Activated CD8-positive, alpha-beta memory T cell treated with anti-CD3 and anti-CD28 coated beads for 24 hours (primary cell): ENCODE results near the gene TIMM29.
"Not testable (repeated sequence)": the region's sequence is repeated elsewhere in the genome, so short reads cannot be mapped to it uniquely, and the experiment has no call there.

ENCODE experiments used
- DNase-seq: peaks from one replicate; pipeline ENCODE4 v3.0.0-alpha.2; 2020

TIMM29 gene

DNA sequence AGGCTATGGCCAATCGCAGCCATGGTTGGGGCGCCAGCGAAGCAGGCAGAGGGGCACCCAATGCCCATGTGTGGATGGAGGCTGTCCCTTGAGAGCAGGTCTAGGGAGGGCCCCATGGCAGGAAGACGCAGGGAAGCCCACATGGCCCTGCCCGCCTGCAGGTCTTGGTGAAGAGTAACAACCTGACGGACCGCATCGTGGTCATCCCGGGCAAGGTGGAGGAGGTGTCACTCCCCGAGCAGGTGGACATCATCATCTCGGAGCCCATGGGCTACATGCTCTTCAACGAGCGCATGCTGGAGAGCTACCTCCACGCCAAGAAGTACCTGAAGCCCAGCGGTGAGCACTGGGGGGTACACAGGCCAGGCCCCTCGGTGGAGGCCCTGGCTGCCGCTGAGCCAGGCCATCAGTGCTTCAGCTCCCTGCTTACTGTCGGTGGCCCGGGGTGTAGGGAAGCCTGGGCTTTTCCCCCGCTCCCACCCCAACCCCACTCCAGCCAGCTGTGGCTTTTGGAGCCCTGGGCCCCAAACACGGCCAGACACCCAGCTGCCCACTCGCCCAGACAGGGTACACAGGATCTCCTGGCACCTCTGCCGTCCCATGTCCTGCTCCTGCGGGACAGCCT lies 14.8 kb upstream of the TIMM29 start:
- DNase-seq, result no peak

DNA sequence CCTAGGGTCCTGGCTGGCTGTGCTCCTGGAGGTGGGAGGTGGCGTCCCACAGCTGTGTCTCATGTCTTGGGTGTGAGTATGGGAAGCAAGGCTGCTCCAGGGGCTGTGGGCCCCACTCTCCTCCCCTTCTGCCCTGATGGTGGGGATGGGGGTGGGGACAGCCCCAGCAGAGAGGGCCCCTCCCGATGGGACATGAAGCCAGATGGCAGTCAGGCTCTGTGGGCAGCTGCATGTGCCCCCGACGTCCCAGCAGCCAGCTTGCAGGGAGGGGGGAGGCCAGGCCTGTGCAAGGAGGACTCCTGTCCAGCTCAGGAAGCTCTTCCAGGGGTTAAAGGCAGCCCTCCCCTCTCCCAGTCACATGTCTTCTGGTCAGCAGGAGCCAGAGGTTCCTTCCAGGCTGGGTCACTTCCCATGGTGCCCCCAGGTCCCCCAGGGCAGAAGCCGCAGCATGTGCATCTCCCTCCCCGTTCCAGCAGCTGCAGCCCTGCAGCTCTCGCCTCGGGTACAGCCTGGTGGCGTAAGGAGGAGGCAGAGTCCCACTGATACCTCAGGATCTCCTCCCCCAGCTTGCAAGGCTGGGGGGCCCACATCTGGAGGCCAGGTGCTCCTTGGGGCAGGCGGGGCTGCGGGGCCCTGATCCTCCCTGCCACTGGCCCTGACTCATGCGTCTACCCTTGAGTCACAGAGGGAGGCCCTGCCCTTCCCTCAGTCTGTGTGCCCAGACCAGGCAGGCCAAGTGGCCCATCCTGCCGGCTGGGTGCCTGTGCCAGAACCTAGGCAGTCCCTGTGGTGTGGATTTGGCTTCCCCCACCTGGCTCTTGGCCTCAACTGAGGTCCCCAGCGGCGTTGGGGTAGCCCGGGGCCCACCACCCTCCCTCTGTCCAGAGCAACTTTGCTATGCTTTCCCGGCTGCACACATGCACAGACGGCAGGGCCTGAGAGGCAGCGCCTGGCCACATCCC lies 13.2 kb upstream of the TIMM29 start:
- no peak for DNase-seq

DNA sequence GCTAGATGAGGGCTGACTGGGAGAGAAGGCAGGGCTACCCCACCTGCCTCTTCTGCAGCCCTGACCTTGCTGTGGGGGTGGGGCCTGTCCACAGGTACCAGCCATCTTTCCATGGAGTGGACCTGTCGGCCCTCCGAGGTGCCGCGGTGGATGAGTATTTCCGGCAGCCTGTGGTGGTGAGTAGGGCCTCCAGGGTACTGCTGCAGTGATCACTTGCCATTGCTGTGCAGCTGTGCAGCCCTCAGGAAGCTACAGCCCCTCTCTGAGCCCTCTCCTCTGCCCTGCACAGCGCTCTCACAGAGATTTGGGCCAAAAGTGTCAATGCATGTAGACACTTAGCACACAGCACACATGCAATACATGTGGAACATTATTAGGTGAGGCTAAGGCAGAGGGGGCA lies 12.0 kb upstream of the TIMM29 start:
- DNase-seq, result no peak

DNA sequence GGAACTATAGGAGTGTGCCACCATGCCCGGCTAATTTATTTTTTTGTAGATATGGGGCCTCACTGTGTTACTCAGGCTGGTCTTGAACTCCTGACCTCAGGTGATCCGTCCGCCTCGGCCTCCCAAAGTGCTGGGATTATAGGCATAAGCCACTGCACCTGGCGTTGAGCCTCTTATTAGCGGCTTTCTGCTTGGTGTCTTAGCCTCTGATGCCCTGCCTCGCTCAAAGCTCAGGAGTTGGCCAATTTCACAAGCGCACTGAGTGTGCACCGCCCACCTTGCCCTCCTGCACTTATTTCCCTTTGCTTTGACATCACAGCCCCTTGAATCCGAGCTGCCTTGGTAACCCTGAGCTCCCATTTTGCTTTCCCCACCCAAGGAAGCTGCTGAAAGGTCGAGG lies 10.3 kb upstream of the TIMM29 start:
- no peak for DNase-seq

DNA sequence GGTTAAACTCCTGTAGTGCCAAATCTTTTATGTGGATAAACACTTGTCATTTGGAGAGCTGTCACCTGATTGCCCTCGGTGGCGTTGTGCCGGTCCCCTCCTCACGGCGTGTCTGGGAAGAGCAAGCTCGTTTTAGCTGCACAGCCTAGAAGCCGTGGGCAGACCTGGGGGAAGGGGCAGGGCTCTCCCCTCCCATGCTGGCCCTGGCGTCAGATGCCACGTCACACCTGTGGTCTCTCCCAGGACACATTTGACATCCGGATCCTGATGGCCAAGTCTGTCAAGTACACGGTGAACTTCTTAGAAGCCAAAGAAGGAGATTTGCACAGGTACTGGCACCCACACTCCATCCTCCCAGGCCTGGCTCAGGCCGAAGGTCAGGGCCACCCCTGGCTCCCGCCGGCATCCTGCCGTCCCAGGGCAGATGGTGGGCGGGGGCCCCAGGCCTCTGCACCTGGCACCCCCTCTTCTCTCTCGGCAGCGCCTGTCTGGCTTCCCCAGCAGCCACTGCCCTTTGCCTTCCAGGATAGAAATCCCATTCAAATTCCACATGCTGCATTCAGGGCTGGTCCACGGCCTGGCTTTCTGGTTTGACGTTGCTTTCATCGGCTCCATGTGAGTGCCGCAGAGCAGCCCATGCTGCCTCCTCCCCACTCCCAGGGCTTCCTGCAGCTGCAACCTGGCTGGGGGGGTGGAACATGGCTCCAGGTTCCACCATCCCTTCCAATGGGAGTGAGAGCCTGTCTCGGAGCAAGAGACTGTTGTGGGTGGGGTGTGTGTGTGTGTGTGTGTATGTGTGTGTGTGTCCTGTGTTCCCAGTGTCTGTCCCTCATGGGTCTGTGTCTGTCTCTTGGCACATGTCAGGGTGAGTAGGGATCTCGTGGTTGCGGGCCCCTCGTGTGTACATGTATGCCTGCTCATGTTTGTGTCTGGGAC lies 9.0 kb upstream of the TIMM29 start:
- DNase-seq, result no peak

DNA sequence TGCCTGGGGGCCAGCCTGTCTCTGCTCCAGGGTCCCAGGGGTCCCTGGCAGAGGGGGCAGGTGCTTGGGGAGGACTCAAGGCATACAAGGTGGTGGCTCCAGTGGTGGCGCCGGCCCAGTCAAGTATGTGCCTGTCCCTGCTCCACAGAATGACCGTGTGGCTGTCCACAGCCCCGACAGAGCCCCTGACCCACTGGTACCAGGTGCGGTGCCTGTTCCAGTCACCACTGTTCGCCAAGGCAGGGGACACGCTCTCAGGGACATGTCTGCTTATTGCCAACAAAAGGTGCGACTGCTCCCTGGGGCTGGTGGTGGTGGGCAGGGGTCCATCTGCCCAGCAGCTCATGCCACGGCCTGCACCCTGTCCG lies 8.3 kb upstream of the TIMM29 start:
- DNase-seq, result no peak

DNA sequence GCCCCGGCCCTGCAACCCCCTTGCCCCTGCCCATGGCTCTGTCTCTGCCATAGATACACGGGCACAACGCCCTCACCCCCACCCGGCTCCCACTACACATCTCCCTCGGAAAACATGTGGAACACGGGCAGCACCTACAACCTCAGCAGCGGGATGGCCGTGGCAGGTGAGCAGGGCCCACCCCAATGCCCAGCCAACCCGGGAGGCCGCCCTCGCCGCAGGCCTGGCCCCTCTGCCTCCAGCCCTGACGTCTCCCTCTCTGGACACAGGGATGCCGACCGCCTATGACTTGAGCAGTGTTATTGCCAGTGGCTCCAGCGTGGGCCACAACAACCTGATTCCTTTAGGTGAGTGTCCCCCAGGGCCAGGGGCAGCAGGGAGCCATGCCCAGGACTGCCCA lies 7.8 kb upstream of the TIMM29 start:
- no peak for DNase-seq

DNA sequence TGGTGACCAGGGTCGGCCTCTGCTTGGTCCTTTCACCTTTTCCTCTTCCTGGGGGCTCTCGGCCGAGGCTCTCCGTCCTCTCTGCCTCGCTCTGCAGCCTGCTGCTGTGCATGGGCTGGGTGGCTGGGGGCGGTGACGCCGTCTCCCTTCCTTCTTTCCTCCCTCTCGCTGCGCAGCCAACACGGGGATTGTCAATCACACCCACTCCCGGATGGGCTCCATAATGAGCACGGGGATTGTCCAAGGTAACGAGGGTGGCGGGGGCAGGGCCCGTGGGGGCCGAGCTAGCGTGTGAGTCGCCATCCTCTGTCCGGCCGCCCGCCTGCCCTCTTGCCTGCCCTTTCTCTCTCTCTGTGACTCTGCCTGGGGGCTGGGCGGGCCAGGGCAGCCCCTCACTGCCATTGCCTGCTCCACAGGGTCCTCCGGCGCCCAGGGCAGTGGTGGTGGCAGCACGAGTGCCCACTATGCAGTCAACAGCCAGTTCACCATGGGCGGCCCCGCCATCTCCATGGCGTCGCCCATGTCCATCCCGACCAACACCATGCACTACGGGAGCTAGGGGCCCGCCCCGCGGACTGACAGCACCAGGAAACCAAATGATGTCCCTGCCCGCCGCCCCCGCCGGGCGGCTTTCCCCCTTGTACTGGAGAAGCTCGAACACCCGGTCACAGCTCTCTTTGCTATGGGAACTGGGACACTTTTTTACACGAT lies 7.3 kb upstream of the TIMM29 start:
- no peak for DNase-seq

DNA sequence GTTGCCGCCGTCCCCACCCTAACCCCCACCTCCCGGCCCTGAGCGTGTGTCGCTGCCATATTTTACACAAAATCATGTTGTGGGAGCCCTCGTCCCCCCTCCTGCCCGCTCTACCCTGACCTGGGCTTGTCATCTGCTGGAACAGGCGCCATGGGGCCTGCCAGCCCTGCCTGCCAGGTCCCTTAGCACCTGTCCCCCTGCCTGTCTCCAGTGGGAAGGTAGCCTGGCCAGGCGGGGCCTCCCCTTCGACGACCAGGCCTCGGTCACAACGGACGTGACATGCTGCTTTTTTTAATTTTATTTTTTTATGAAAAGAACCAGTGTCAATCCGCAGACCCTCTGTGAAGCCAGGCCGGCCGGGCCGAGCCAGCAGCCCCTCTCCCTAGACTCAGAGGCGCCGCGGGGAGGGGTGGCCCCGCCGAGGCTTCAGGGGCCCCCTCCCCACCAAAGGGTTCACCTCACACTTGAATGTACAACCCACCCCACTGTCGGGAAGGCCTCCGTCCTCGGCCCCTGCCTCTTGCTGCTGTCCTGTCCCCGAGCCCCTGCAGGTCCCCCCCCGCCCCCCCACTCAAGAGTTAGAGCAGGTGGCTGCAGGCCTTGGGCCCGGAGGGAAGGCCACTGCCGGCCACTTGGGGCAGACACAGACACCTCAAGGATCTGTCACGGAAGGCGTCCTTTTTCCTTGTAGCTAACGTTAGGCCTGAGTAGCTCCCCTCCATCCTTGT lies 6.5 kb upstream of the TIMM29 start:
- DNase-seq, result no peak

DNA sequence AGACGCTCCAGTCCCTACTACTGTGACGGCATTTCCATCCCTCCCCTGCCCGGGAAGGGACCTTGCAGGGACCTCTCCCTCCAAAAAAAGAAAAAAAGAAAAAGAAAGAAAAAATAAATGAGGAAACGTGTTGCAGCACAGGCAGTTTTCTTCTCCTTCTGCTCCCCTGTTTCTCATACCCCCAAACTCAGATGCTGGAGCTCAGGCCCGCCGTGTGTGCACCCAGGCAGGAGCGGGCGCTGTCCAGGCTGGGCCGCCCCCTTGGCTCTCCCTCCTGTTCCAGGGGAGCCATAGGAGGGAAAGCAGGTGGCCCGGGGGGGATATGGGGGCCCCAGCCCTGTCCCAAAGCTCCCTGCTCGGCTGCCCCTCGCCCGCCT lies 6.0 kb upstream of the TIMM29 start:
- DNase-seq, result no peak

DNA sequence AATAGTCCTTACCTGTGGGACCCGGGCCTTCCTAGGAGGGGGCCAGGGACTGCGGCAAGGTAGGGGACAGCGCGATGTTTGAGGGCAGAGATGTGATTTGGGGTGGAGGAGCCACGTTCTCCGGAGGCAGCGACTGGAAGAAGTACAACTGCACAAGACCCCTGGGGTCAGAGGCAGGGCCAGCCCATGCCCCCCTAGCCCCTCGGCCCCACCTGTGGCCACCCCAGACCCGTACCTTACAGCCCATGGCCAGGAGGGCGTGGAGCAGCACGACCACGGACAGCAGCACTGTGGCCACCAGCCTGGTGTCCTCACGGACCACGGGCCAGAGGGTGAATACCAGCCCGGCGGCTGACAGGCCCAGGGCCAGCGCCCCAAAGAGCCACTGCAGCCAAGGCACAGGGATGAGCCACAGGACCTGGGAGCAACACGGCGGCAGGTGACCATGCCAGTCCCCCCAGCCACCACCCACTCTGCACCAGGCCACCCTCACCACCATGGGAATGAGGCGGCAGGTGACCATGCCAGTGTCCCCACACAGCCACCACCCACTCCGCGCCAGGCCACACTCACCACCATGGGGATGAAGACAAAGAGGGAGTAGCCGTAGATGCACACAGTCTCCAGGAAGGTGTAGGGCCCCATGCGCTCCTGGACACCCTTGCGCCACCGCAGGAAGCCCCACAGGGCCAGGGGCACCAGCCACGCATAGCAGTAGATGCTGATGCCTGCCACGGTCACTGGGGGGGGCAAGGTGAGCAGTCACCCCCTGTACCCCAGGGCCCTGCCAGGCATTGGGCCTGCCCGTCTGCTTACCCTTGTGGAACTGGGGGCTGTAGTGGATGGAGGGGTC lies 5.1 kb upstream of the TIMM29 start:
- no peak for DNase-seq

DNA sequence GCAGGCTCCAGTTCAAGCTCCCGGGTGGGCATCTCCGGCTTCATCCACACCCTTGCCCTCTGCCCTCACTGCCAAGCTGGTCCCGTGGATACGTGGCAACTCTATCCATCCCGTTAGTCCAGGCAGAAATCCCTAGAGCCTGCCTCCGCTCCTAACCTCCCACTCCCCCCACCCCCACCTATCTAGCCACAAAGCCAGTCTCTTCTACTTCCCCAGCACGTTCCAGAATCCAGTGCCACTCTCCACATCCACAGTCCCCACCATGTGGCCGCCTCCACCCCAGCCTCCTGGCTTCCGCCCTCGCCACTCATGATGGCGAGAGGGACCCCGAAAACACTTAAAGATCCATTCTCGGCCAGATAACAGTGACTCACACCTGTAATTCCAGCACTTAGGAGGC lies 4.0 kb upstream of the TIMM29 start:
- DNase-seq, result no peak

DNA sequence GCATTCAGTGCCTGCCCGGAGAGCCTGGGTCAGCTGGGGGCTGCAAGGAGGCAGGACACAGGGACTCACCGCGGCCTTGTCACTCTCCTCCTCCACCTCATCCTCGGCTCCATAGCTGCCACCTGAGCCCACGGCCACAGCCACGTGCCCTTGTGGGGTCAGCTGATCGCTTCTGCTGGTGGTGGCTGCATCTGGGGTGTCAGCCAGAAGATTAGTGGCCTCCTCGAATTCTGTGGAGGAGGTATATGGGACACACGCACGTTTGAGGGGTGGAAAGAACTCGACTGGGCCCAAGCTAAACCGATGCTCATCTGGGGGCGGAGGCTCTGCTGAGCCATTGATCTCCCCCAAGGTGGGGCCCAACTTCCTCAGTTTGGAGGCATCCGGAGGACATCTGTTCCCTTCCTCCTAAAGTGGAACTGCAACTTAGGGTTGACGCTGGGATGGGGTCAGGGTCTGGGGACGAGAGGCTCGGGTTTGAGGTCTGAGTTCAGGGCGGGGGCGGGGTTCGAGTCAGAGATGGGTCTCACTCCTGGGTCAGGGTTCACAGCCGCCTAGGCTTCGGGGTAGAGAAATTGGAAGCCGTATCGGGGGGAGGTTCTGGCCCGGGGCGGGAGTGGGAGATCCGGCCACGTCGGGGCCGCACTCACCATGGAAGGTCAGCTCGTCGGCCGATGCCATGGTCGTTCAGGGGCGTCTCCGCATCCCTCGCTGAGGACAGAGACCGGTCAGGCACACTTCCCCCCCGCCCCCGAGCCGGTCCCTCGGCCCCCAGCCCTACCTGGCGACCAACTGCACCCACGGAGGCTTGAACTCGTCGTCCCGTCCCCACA lies 665 bp upstream of the TIMM29 start:
- no peak for DNase-seq

DNA sequence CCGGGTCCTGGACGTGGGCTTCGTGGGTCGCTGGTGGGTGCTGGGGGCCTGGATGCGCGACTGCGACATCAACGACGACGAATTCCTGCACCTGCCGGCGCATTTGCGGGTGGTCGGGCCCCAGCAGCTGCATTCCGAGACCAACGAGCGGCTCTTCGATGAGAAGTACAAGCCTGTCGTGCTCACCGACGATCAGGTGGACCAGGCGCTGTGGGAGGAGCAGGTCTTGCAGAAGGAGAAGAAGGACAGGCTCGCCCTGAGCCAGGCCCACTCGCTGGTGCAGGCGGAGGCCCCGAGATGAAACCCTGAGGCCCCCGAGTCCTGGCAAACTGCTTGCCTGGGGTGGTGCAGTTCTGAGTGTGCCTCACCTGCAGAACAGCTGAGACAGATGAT lies 787 bp downstream of the TIMM29 start:
- DNase-seq, result no peak

DNA sequence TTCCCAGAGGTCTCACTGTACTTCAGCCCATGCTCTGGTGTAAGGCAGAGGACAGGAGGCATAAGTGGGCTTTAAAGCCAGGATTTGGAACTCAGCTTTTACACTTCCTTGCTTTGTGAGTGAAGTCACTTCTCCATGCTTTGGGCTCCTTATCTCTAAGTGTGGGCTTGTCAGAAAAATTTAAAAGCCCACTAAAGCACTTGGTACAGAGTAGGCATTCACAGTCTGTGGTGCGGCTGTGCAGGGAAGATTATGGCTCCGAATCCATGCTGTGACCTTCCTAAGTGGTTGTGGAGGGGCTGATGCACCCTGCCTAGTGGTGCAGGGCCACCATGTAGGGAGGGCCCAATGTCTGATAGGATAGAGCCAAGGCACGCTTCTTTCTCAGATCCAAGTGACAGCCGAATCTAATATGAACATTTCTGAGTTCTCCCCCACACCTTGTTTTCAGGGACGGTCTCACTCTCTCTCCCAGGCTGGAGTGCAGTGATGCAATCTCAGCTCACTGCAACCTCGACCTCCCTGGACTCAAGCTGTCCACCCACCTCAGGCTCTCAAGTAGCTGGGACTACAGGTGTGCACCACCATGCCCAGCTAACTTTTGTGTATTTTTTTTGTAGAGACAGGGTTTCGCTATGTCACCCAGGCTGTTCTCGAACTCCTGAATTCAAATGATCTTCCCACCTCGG lies 6.9 kb downstream of the TIMM29 start:
- DNase-seq, result no peak

DNA sequence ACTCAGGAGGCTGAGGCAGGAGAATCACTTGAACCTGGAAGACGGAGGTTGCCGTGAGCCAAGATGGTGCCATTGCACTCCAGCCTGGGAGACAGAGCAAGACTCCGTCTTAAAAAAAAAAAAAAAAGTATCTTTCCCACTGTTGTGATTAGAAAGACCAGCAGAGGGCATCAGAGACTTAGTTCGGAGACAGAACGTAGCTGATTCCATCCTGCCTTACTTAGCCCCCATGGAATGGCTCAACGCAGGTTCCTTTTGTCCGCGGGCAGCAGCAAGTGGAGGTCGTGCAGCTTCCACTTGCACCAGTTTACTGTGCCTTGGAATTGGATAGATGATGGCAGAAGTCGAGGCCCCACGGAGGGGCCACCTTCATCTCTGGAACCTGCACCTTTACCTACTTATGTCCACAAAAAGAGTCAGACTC lies 8.1 kb downstream of the TIMM29 start:
- no peak for DNase-seq

DNA sequence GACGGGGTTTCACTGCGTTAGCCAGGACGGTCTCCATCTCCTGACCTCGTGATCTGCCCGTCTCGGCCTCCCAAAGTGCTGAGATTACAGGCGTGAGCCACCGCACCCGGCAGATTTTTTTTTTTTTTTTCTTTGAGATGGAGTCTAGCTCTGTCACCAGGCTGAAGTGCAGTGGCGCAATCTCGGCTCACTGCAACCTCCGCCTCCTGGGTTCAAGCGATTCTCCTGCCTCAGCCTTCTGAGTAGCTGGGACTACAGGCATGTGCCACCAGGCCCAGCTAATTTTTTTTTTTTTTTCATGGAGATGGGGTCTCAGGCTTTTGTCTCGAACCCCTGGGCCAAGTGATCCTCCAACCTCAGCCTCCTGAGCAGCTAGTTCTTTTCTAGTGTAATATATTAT lies 13.0 kb downstream of the TIMM29 start:
- DNase-seq, result not testable (repeated sequence)

DNA sequence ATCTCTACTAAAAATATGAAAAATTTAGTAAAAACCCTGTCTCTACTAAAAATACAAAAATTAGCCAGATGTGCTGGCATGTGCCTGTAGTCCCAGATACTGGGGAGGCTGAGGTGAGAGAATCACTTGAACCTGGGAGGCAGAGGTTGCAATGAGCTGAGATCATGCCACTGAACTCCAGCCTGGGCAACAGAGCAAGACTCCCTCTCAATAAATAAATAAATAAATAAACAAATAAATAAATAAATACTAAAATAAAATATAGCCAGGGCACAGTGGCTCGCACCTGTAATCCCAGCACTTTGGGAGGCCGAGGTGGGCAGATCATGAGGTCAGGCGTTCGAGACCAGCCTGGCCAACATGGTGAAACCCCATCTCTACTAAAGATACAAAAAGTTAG lies 14.8 kb downstream of the TIMM29 start:
- not testable (repeated sequence) for DNase-seq

DNA sequence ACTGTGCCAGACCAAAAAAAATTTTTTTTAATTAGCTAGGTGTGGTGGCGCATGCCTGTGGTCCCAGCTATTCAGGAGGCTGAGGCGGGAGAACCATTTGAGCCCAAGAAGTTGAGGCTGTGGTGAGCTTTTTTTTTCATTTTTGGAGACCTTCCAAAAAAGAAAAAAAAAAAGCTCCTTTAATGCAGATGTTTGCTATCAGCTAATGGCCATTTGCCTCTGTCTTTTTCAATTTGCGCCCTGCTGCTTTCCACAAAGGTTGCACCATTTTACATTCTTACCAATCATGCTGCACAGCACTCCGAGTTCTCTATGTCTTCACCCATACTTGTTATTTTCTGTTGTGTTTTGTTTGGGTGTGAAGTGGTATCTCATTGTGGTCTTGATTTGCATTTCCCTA lies 16.7 kb downstream of the TIMM29 start:
- no peak for DNase-seq
